ENCODE results near the gene CAPRIN2. TPM values are rescaled to one million over a fixed set of nuclear protein-coding genes. Genes with fewer than 3 reads are reported as not detected.

The CAPRIN2 gene
- total RNA-seq (2014; rRNA removed; shearing (Covaris generic)), result 44.0 and 71.5 TPM in 2 replicates

- H3K36me3 ChIP-seq (replicated peaks; ENCODE audit: control insufficient read depth, insufficient read depth, low read length), result no peaks in the 10 kb centered on the region
- H3K4me3 ChIP-seq (ENCODE audit: insufficient read depth, low read depth, low read length), result peak within 1 kb of the TSS; percentile 77
- DNase-seq, result peak; percentile 94
- no peaks in the 10 kb centered on the region for H3K27me3 ChIP-seq (ENCODE audit: control insufficient read depth, insufficient read depth, low read length)
These were observed at the start of gene CAPRIN2 for GRCh38 chr12:30754750-30755394. CAPRIN2 (minus strand) TSS chr12:30754951; CDS start chr12:30753520, 1,431 bp downstream.

- Histone ChIP-seq H3K4me3 (ENCODE audit: insufficient read depth, low read depth, low read length) (no peak overlapping the region), H3K36me3 (replicated peaks; ENCODE audit: control insufficient read depth, insufficient read depth, low read length) (no peaks in the 10 kb centered on the region; the same call in none of the 2 replicates), H3K27me3 (ENCODE audit: control insufficient read depth, insufficient read depth, low read length) (no peaks in the 10 kb centered on the region; the same call in 1 of the 2 replicates)
- DNase-seq, result no peak
These were observed 42.9 kb upstream of the CAPRIN2 start for GRCh38 chr12:30797689-30798088.

- DNase-seq, result peak; percentile 73
- Histone ChIP-seq H3K27me3 (ENCODE audit: control insufficient read depth, insufficient read depth, low read length) (no peaks in the 10 kb centered on the region; the same call in 1 of the 2 replicates), H3K4me3 (ENCODE audit: insufficient read depth, low read depth, low read length) (peak overlapping the region; percentile 66), H3K36me3 (replicated peaks; ENCODE audit: control insufficient read depth, insufficient read depth, low read length) (no peaks in the 10 kb centered on the region; the same call in none of the 2 replicates)
These were observed 42.2 kb upstream of the CAPRIN2 start for GRCh38 chr12:30796891-30797371.

- Histone ChIP-seq H3K36me3 (replicated peaks; ENCODE audit: control insufficient read depth, insufficient read depth, low read length) (no peaks in the 10 kb centered on the region; the same call in none of the 2 replicates), H3K4me3 (ENCODE audit: insufficient read depth, low read depth, low read length) (peak overlapping the region; percentile 66), H3K27me3 (ENCODE audit: control insufficient read depth, insufficient read depth, low read length) (no peaks in the 10 kb centered on the region; the same call in 1 of the 2 replicates)
- DNase-seq, result peak; percentile 91
These were observed 41.6 kb upstream of the CAPRIN2 start for GRCh38 chr12:30796313-30796780.

GRCh38 chr12:30795410-30796312, 40.9 kb upstream of the CAPRIN2 start:
- Histone ChIP-seq H3K36me3 (replicated peaks; ENCODE audit: control insufficient read depth, insufficient read depth, low read length) (no peaks in the 10 kb centered on the region; the same call in none of the 2 replicates), H3K27me3 (ENCODE audit: control insufficient read depth, insufficient read depth, low read length) (no peaks in the 10 kb centered on the region; the same call in 1 of the 2 replicates)
- DNase-seq, result peak; percentile 82

GRCh38 chr12:30794591-30795409, 40.0 kb upstream of the CAPRIN2 start:
- no peak for DNase-seq
- H3K36me3 ChIP-seq (replicated peaks; ENCODE audit: control insufficient read depth, insufficient read depth, low read length), result no peaks in the 10 kb centered on the region
- H3K27me3 ChIP-seq (ENCODE audit: control insufficient read depth, insufficient read depth, low read length), result no peaks in the 10 kb centered on the region; the same call in 1 of the 2 replicates
- H3K4me3 ChIP-seq (ENCODE audit: insufficient read depth, low read depth, low read length), result peak overlapping the region; percentile 66; the same call in 1 of the 2 replicates

More at GRCh38 chr12:30795410-30796312, 40.9 kb upstream of the CAPRIN2 start:
- peak overlapping the region; percentile 66 for H3K4me3 ChIP-seq (ENCODE audit: insufficient read depth, low read depth, low read length)

GRCh38 chr12:30794020-30794419, 39.3 kb upstream of the CAPRIN2 start:
- no peaks in the 10 kb centered on the region for H3K36me3 ChIP-seq (replicated peaks; ENCODE audit: control insufficient read depth, insufficient read depth, low read length)
- DNase-seq, result no peak
- no peaks in the 10 kb centered on the region; the same call in 1 of the 2 replicates for H3K27me3 ChIP-seq (ENCODE audit: control insufficient read depth, insufficient read depth, low read length)

GRCh38 chr12:30792648-30793499, 38.1 kb upstream of the CAPRIN2 start:
- no peak overlapping the region for H3K4me3 ChIP-seq (ENCODE audit: insufficient read depth, low read depth, low read length)
- no peak for DNase-seq
- no peaks in the 10 kb centered on the region; the same call in 1 of the 2 replicates for H3K27me3 ChIP-seq (ENCODE audit: control insufficient read depth, insufficient read depth, low read length)
- no peaks in the 10 kb centered on the region for H3K36me3 ChIP-seq (replicated peaks; ENCODE audit: control insufficient read depth, insufficient read depth, low read length)

More at GRCh38 chr12:30794020-30794419, 39.3 kb upstream of the CAPRIN2 start:
- no peak overlapping the region for H3K4me3 ChIP-seq (ENCODE audit: insufficient read depth, low read depth, low read length)

GRCh38 chr12:30792085-30792484, 37.3 kb upstream of the CAPRIN2 start:
- Histone ChIP-seq H3K4me3 (ENCODE audit: insufficient read depth, low read depth, low read length) (no peak overlapping the region), H3K27me3 (ENCODE audit: control insufficient read depth, insufficient read depth, low read length) (no peaks in the 10 kb centered on the region; the same call in 1 of the 2 replicates), H3K36me3 (replicated peaks; ENCODE audit: control insufficient read depth, insufficient read depth, low read length) (no peaks in the 10 kb centered on the region)
- no peak for DNase-seq

- no peak for DNase-seq
- H3K4me3 ChIP-seq (ENCODE audit: insufficient read depth, low read depth, low read length), result no peak overlapping the region
- no peaks in the 10 kb centered on the region for H3K27me3 ChIP-seq (ENCODE audit: control insufficient read depth, insufficient read depth, low read length)
- no peaks in the 10 kb centered on the region for H3K36me3 ChIP-seq (replicated peaks; ENCODE audit: control insufficient read depth, insufficient read depth, low read length)
These were observed 34.0 kb upstream of the CAPRIN2 start for GRCh38 chr12:30788754-30789153.

GRCh38 chr12:30785630-30786029, 30.9 kb upstream of the CAPRIN2 start:
- Histone ChIP-seq H3K36me3 (replicated peaks; ENCODE audit: control insufficient read depth, insufficient read depth, low read length) (no peaks in the 10 kb centered on the region), H3K4me3 (ENCODE audit: insufficient read depth, low read depth, low read length) (no peak overlapping the region), H3K27me3 (ENCODE audit: control insufficient read depth, insufficient read depth, low read length) (no peaks in the 10 kb centered on the region)
- peak; percentile 29 for DNase-seq

- no peak overlapping the region for H3K4me3 ChIP-seq (ENCODE audit: insufficient read depth, low read depth, low read length)
- H3K27me3 ChIP-seq (ENCODE audit: control insufficient read depth, insufficient read depth, low read length), result no peaks in the 10 kb centered on the region
- no peak for DNase-seq
- no peaks in the 10 kb centered on the region for H3K36me3 ChIP-seq (replicated peaks; ENCODE audit: control insufficient read depth, insufficient read depth, low read length)
These were observed 29.8 kb upstream of the CAPRIN2 start for GRCh38 chr12:30784508-30784907.

GRCh38 chr12:30783946-30784345, 29.2 kb upstream of the CAPRIN2 start:
- DNase-seq, result no peak
- Histone ChIP-seq H3K36me3 (replicated peaks; ENCODE audit: control insufficient read depth, insufficient read depth, low read length) (no peaks in the 10 kb centered on the region), H3K4me3 (ENCODE audit: insufficient read depth, low read depth, low read length) (no peak overlapping the region), H3K27me3 (ENCODE audit: control insufficient read depth, insufficient read depth, low read length) (no peaks in the 10 kb centered on the region)

Data from H7 (cell line).